ENCODE results near the gene PCDH20. TPM values are rescaled to one million over a fixed set of nuclear protein-coding genes. Genes with fewer than 3 reads are reported as not detected.
A peak's percentile ranks its signal among the peaks of the same experiment; 100 is the strongest.

The PCDH20 gene
- total and polyA plus RNA-seq, 10 donors: 0.09 to 6.4 (median 1.1) TPM

DNA sequence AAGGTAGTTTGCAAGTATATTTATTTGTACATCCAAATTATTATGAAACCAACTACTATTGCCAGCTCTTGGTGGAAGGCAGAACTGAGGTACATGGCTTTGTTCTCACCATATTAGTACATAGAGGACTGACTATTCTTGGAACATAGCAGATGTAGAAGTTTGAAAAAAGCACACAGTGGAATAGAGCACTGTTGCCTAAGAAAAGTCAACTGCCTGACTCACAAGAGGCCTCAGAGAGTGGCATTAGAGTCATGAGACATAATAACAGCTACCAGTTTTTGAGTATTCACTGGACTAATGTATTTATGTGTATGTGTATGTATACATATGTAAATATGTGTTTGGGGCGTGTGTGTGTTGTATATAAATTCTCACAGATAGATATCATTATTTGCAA lies 8.3 kb upstream of the PCDH20 start:
- no peak for DNase-seq
- Histone ChIP-seq H3K4me3 (no peak overlapping the region), H3K36me3 (no peaks in the 10 kb centered on the region), H3K27ac (no peak overlapping the region), H3K9me3 (no peaks in the 10 kb centered on the region), H3K4me1 (no peaks in the 10 kb centered on the region), H3K27me3 (replicated peaks in 1 of 7) (no peaks in the 10 kb centered on the region)
- intact Hi-C loops (cut with DNase I; ENCODE audit: low total_unique reads): no loop called here
- TF ChIP-seq POLR2AphosphoS5 (IDR thresholded peaks at IDR 0.05) (no peak), POLR2A (IDR thresholded peaks at IDR 0.05) (no peak)
- TF ChIP-seq, protein P1, sequence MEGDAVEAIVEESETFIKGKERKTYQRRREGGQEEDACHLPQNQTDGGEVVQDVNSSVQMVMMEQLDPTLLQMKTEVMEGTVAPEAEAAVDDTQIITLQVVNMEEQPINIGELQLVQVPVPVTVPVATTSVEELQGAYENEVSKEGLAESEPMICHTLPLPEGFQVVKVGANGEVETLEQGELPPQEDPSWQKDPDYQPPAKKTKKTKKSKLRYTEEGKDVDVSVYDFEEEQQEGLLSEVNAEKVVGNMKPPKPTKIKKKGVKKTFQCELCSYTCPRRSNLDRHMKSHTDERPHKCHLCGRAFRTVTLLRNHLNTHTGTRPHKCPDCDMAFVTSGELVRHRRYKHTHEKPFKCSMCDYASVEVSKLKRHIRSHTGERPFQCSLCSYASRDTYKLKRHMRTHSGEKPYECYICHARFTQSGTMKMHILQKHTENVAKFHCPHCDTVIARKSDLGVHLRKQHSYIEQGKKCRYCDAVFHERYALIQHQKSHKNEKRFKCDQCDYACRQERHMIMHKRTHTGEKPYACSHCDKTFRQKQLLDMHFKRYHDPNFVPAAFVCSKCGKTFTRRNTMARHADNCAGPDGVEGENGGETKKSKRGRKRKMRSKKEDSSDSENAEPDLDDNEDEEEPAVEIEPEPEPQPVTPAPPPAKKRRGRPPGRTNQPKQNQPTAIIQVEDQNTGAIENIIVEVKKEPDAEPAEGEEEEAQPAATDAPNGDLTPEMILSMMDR (IDR thresholded peaks at IDR 0.05 in 8 of 11, conservative IDR thresholded peaks at IDR 0.05 in 3 of 11): no peak
- WGBS, 5 donors: 72 to 89% (median 83%) methylated on average over 1 of the region's 1 CpG

DNA sequence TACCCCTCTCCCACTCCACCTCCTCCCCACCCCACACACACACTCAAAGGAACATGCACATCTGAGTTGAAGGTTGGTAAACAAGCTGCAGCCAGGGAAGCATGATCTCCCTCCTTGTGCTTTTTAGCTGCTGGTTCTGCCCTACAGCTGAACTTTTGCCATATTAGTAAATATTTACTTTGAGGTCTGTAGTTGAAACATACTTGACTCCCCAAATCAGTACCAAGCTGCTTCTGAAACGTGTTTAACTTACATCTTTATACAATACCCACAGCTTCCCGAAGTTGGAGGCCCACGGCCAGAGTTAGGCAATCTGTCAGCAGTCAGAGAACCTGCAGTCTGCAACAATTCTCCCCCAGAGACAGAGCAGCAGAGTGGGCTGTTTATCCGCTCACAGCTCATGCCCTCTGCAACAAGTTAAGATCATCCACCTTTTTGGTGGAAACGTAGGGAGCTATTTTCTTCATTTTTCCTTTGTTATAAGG lies 1.5 kb upstream of the PCDH20 start:
- WGBS, 5 donors: 54 to 65% (median 59%) methylated on average over 5 of the region's 5 CpGs
- Histone ChIP-seq H3K36me3 (no peaks in the 10 kb centered on the region), H3K4me3 (no peak overlapping the region), H3K4me1 (peaks cover 0 to 20% (median 8%) of the 10 kb centered on the region in 6 donors), H3K9me3 (no peaks in the 10 kb centered on the region), H3K27ac (no peak overlapping the region), H3K27me3 (replicated peaks in 1 of 7) (peaks cover 0 to 38% (median 20%) of the 10 kb centered on the region in 7 donors)
- DNase-seq: no peak
- TF ChIP-seq POLR2AphosphoS5 (IDR thresholded peaks at IDR 0.05) (no peak), POLR2A (IDR thresholded peaks at IDR 0.05) (no peak)
- TF ChIP-seq, protein P1 (IDR thresholded peaks at IDR 0.05 in 8 of 11, conservative IDR thresholded peaks at IDR 0.05 in 3 of 11): no peak
- intact Hi-C loops (cut with DNase I; ENCODE audit: low total_unique reads): no loop called here

DNA sequence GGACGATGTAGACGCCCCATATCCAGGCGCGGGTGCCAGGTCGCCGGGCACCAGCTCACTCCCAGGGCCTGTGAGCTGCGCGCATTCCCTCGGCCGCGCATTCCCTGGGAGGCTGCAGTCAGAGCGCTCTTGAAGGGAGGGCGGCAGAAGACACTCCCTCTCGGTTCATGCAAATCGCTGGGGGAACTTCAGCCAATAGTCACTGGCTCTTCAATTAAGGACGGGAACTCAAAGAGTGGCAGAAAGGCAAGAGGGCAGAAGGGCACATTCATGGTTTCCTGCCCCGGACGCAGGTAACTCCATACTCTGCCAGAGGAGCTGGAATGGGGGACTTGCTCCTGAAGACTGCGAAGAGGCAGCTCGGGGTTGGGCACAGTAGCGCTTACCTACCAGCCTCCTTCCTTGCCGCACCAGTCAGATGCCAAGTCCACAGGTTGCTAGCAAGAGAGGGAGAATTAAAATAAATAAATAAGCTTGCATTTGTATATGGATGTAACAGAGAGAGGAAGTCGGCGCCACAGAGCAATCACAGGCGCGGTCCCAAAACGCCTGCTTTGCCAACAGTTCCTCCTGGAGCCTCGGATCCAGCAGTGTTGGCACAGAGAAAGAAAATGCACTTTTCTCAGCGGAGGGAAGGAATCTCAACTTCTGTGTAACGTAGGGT lies 459 bp downstream of the PCDH20 start:
- H3K27ac ChIP-seq: no peak overlapping the region
- WGBS, 5 donors: 2 to 12% (median 5%) methylated on average over 27 to 30 of the region's 30 CpGs
- no peaks in the 10 kb centered on the region for H3K36me3 ChIP-seq
- H3K4me3 ChIP-seq: peak overlapping the region in 7 of 8 donors; percentile 9 to 59 (median 30)
- H3K9me3 ChIP-seq: no peaks in the 10 kb centered on the region
- peaks cover 0 to 20% (median 8%) of the 10 kb centered on the region in 6 donors for H3K4me1 ChIP-seq
- peaks cover 0 to 48% (median 20%) of the 10 kb centered on the region in 7 donors for H3K27me3 ChIP-seq (replicated peaks in 1 of 7)
- intact Hi-C loops (cut with DNase I; ENCODE audit: low total_unique reads): no loop called here
- peak; percentile 63 for DNase-seq
- TF ChIP-seq POLR2A (IDR thresholded peaks at IDR 0.05) (no peak), POLR2AphosphoS5 (IDR thresholded peaks at IDR 0.05) (peak in 1 of 3 donors; percentile 37)

DNA sequence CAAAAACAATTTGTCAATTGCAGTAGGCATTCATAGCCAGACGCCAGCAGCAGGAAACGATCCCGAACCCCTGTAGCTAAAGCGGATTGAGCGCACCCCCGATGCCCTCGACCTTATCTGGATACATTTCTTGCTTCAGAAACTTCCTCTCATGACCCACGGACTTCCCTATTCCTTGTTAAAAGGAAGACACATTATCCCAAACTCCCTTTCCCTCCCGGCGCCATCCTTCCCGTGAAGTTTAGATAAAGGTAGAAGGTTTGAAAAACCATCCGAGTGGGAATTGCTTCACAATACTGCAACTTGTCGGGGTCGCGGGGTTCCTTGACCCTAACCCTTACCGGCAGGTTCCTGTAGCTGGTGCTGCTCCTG lies 977 bp downstream of the PCDH20 start:
- peaks cover 0 to 20% (median 8%) of the 10 kb centered on the region in 6 donors for H3K4me1 ChIP-seq
- intact Hi-C loops (cut with DNase I; ENCODE audit: low total_unique reads): no loop called here
- peaks cover 0 to 48% (median 20%) of the 10 kb centered on the region in 7 donors for H3K27me3 ChIP-seq (replicated peaks in 1 of 7)
- H3K27ac ChIP-seq: no peak overlapping the region
- H3K4me3 ChIP-seq: peak overlapping the region in 7 of 8 donors; percentile 9 to 59 (median 30)
- 2 to 7% (median 2%) methylated on average over 16 of the region's 16 CpGs for WGBS, 5 donors
- no peak for DNase-seq
- H3K9me3 ChIP-seq: no peaks in the 10 kb centered on the region
- H3K36me3 ChIP-seq: no peaks in the 10 kb centered on the region
- no peak for TF ChIP-seq POLR2AphosphoS5 (IDR thresholded peaks at IDR 0.05)
- no peak for TF ChIP-seq POLR2A (IDR thresholded peaks at IDR 0.05)
- TF ChIP-seq, protein P1 (IDR thresholded peaks at IDR 0.05 in 8 of 11, conservative IDR thresholded peaks at IDR 0.05 in 3 of 11): no peak
